NCI-H526 (cell line): ENCODE measurements around the gene ANO1.
"Not testable (repeated sequence)": the region's sequence is repeated elsewhere in the genome, so short reads cannot be mapped to it uniquely, and the experiment has no call there.

Experiments
- DNase-seq, 2 experiments: peaks; one replicate each; lab custom pipeline; 2025; lab: John Stamatoyannopoulos, UW

ANO1 gene

GRCh38 chr11:70210051-70210501 lies 132.0 kb downstream of the ANO1 start:
- no peak for DNase-seq

- DNase-seq, result no peak
These were observed 132.4 kb downstream of the ANO1 start for GRCh38 chr11:70210530-70210929.

- no peak for DNase-seq
These were observed 134.2 kb downstream of the ANO1 start for GRCh38 chr11:70212227-70212811.

GRCh38 chr11:70217388-70217787 lies 139.3 kb downstream of the ANO1 start:
- not testable (repeated sequence) for DNase-seq

GRCh38 chr11:70218076-70218475 lies 140.0 kb downstream of the ANO1 start:
- not testable (repeated sequence) for DNase-seq

- DNase-seq, result no peak
These were observed 142.0 kb downstream of the ANO1 start for GRCh38 chr11:70220136-70220535.

- DNase-seq, result no peak
These were observed 142.8 kb downstream of the ANO1 start for GRCh38 chr11:70220920-70221319.

GRCh38 chr11:70225681-70226177 lies 147.6 kb downstream of the ANO1 start:
- DNase-seq, result peak; percentile 65 to 88

- DNase-seq, result peak in 1 of 2 experiments; percentile 50
These were observed 148.1 kb downstream of the ANO1 start for GRCh38 chr11:70226183-70226582.

GRCh38 chr11:70226967-70227366 lies 148.8 kb downstream of the ANO1 start:
- peak in 1 of 2 experiments; percentile 37 for DNase-seq

GRCh38 chr11:70229737-70230136 lies 151.6 kb downstream of the ANO1 start:
- DNase-seq, result no peak

GRCh38 chr11:70230151-70230839 lies 152.2 kb downstream of the ANO1 start:
- no peak for DNase-seq

- DNase-seq, result no peak
These were observed 153.0 kb downstream of the ANO1 start for GRCh38 chr11:70230840-70231710.

- DNase-seq, result no peak
These were observed 154.9 kb downstream of the ANO1 start for GRCh38 chr11:70233034-70233433.

- no peak for DNase-seq
These were observed 155.4 kb downstream of the ANO1 start for GRCh38 chr11:70233511-70233934.

GRCh38 chr11:70233962-70234361 lies 155.8 kb downstream of the ANO1 start:
- no peak for DNase-seq
